IMR-90 (cell line): ENCODE measurements around the gene CXCL17. TPM values are rescaled to one million over a fixed set of nuclear protein-coding genes. Genes with fewer than 3 reads are reported as not detected.

Source experiments
- ATAC-seq: fragments of 200-7000 bp; cut with Tn5 transposase; 2 replicates; pipeline ENCODE4 v1.9.1; 2020; ENCODE audit warnings: low read depth, mild to moderate bottlenecking, moderate library complexity
- BruUV-seq: library from RNA; stranded (reverse); fragments of 400-500 nt; replicated peaks from 2 replicates; lab custom pipeline; 2021; lab: Mats Ljungman, UMichigan
- CTCF ChIA-PET: fragments of 300-600 bp; formaldehyde crosslinking; extraction: SDS; loops from one replicate; lab custom pipeline; 2021; ENCODE audit warnings: antibody characterized with exemption; lab: Yijun Ruan, JAX
- POLR2A ChIA-PET: fragments of 300-600 bp; sonication (Branson Sonifier 250); formaldehyde crosslinking; loops from one replicate; lab custom pipeline; 2022; ENCODE audit warnings: antibody characterized with exemption; ENCODE audit not compliant: unreplicated experiment; lab: Charles Lee
- DNase-seq: peaks from one replicate; pipeline ENCODE4 v3.0.0; 2013
- H2AFZ ChIP-seq: replicated peaks from 2 replicates; pipeline ENCODE3; 2013; ENCODE audit warnings: low read length, mild to moderate bottlenecking; ENCODE audit not compliant: poor library complexity
- H2AK5ac ChIP-seq: 2 replicates; pipeline ENCODE4 v1.6.1; 2013; ENCODE audit warnings: low read depth, low read length, inconsistent platforms
- H2AK9ac ChIP-seq: replicated peaks from 2 replicates; pipeline ENCODE3; 2013; ENCODE audit warnings: mild to moderate bottlenecking, low read depth, low read length, moderate library complexity; ENCODE audit not compliant: poor library complexity
- H2BK120ac ChIP-seq: 2 replicates; pipeline ENCODE4 v1.6.1; 2013; ENCODE audit warnings: low read depth, low read length, inconsistent platforms
- H2BK15ac ChIP-seq: 3 replicates; pipeline ENCODE4 v1.6.1; 2013; ENCODE audit warnings: low read depth, low read length, inconsistent platforms
- H2BK20ac ChIP-seq: 2 replicates; pipeline ENCODE4 v1.6.1; 2013; ENCODE audit warnings: low read depth, mild to moderate bottlenecking, inconsistent platforms, low read length, moderate library complexity
- H2BK5ac ChIP-seq: 2 replicates; pipeline ENCODE4 v1.6.1; 2013; ENCODE audit warnings: mild to moderate bottlenecking, low read depth, low read length, inconsistent platforms; ENCODE audit not compliant: poor library complexity, severe bottlenecking
- H3K14ac ChIP-seq: replicated peaks from 2 replicates; pipeline ENCODE4 v1.6.1; 2013; ENCODE audit warnings: low read depth, low read length, inconsistent platforms
- H3K18ac ChIP-seq: 2 replicates; pipeline ENCODE4 v1.6.1; 2013; ENCODE audit warnings: low read depth, low read length, control low read depth
- H3K23ac ChIP-seq: 2 replicates; pipeline ENCODE4 v1.6.1; 2013; ENCODE audit warnings: low read depth, low read length, inconsistent platforms
- H3K27ac ChIP-seq: 2 replicates; pipeline ENCODE4 v1.5.1; 2013; ENCODE audit warnings: mild to moderate bottlenecking, control low read depth, low read length; ENCODE audit not compliant: insufficient read depth
- H3K27me3 ChIP-seq: 2 replicates; pipeline ENCODE4 v1.6.1; 2013; ENCODE audit warnings: low read length; ENCODE audit not compliant: control insufficient read depth, insufficient read depth
- H3K36me3 ChIP-seq: 2 replicates; pipeline ENCODE4 v1.6.1; 2013; ENCODE audit warnings: low read length, mixed read lengths; ENCODE audit not compliant: control insufficient read depth, insufficient read depth
- H3K4ac ChIP-seq: 2 replicates; pipeline ENCODE4 v1.6.1; 2013; ENCODE audit warnings: low read depth, low read length, inconsistent platforms
- H3K4me1 ChIP-seq: 2 replicates; pipeline ENCODE4 v1.6.1; 2013; ENCODE audit warnings: low read length, mixed read lengths; ENCODE audit not compliant: control insufficient read depth, insufficient read depth
- H3K4me2 ChIP-seq: 2 replicates; pipeline ENCODE4 v1.6.1; 2013; ENCODE audit warnings: low read depth, mild to moderate bottlenecking, control low read depth, low read length, moderate library complexity
- H3K4me3 ChIP-seq: 2 replicates; pipeline ENCODE4 v1.5.1; 2013; ENCODE audit warnings: low read depth, mild to moderate bottlenecking, control low read depth, low read length, moderate library complexity; ENCODE audit not compliant: insufficient read depth
- H3K56ac ChIP-seq: 2 replicates; pipeline ENCODE4 v1.6.1; 2013; ENCODE audit warnings: low read length, inconsistent platforms; ENCODE audit not compliant: insufficient read depth; ENCODE audit errors: extremely low read depth
- H3K79me1 ChIP-seq, 2 experiments: 2 replicates each; pipeline ENCODE4 v1.6.1; 2013; ENCODE audit warnings: low read length in 2 of 2, inconsistent platforms in 1 of 2, low read depth in 1 of 2
- H3K9ac ChIP-seq: 2 replicates; pipeline ENCODE4 v1.6.1; 2013; ENCODE audit warnings: low read depth, low read length, control low read depth
- H3K9me1 ChIP-seq: 2 replicates; pipeline ENCODE4 v1.6.1; 2013; ENCODE audit warnings: low read length, inconsistent platforms; ENCODE audit not compliant: insufficient read depth
- H3K9me3 ChIP-seq: 2 replicates; pipeline ENCODE4 v1.6.1; 2013; ENCODE audit warnings: low read length; ENCODE audit not compliant: control insufficient read depth, insufficient read depth
- H4K20me1 ChIP-seq: 2 replicates; pipeline ENCODE4 v1.6.1; 2013; ENCODE audit warnings: low read length, inconsistent platforms; ENCODE audit not compliant: insufficient read depth
- H4K5ac ChIP-seq: 2 replicates; pipeline ENCODE4 v1.6.1; 2013; ENCODE audit warnings: mild to moderate bottlenecking, low read depth, low read length, control low read depth
- H4K8ac ChIP-seq, 2 experiments: 2 replicates each; pipeline ENCODE4 v1.6.1; 2013; ENCODE audit warnings: low read depth in 2 of 2, low read length in 2 of 2, control low read depth in 1 of 2, inconsistent platforms in 1 of 2
- H4K91ac ChIP-seq: 2 replicates; pipeline ENCODE4 v1.6.1; 2013; ENCODE audit warnings: low read depth, low read length, inconsistent platforms; ENCODE audit not compliant: insufficient read depth
- BHLHE40 ChIP-seq: fragments of 150-350 bp; IDR thresholded peaks from 2 replicates; pipeline ENCODE4 v1.6.1; 2016; ENCODE audit warnings: mild to moderate bottlenecking, low read depth, low read length
- CHD1 ChIP-seq: IDR thresholded peaks from 2 replicates; pipeline ENCODE4 v1.6.1; 2012; ENCODE audit warnings: low read depth, low read length, improper control_type of control experiment
- CTCF ChIP-seq: conservative IDR thresholded peaks from 2 replicates; pipeline ENCODE4 v1.5.1; 2012; ENCODE audit warnings: mild to moderate bottlenecking, low read depth, low read length, improper control_type of control experiment
- ELK1 ChIP-seq: fragments of 150-350 bp; IDR thresholded peaks from 2 replicates; pipeline ENCODE4 v1.6.1; 2016; ENCODE audit warnings: low read depth, mild to moderate bottlenecking, low read length, moderate library complexity, borderline replicate concordance
- FOS ChIP-seq: fragments of 150-350 bp; IDR thresholded peaks from 2 replicates; pipeline ENCODE4 v1.6.1; 2016; ENCODE audit warnings: low read depth, low read length
- MAFK ChIP-seq: IDR thresholded peaks from 2 replicates; pipeline ENCODE4 v1.6.1; 2012; ENCODE audit warnings: low read depth, low read length, improper control_type of control experiment
- NFE2L2 ChIP-seq: fragments of 150-350 bp; IDR thresholded peaks from 2 replicates; pipeline ENCODE4 v1.6.1; 2016; ENCODE audit warnings: low read depth, mild to moderate bottlenecking, low read length
- POLR2A ChIP-seq: IDR thresholded peaks from 2 replicates; pipeline ENCODE4 v1.6.1; 2012; ENCODE audit warnings: mild to moderate bottlenecking, low read depth, low read length
- RAD21 ChIP-seq: IDR thresholded peaks from 2 replicates; pipeline ENCODE4 v1.6.1; 2012; ENCODE audit warnings: low read length, improper control_type of control experiment
- RCOR1 ChIP-seq: IDR thresholded peaks from 2 replicates; pipeline ENCODE4 v1.6.1; 2012; ENCODE audit warnings: mild to moderate bottlenecking, low read length, improper control_type of control experiment; ENCODE audit not compliant: insufficient replicate concordance
- SMC3 ChIP-seq: fragments of 150-350 bp; IDR thresholded peaks from 2 replicates; pipeline ENCODE4 v1.6.1; 2016; ENCODE audit warnings: low read depth, mild to moderate bottlenecking, antibody characterized with exemption, low read length, moderate library complexity
- USF2 ChIP-seq: fragments of 150-350 bp; IDR thresholded peaks from 2 replicates; pipeline ENCODE4 v1.6.1; 2017; ENCODE audit warnings: mild to moderate bottlenecking, antibody characterized with exemption, low read length, low read depth
- WGBS, 2 experiments: methylation state at CpG; one replicate each; pipeline versions ENCODE4 v1.1.5 to v1.1.7; 2013; ENCODE audit warnings: missing lambda C conversion rate in 2 of 2; ENCODE audit not compliant: insufficient read length in 1 of 2; ENCODE audit errors: extremely low coverage in 2 of 2; 5-methylcytosine and 5-hydroxymethylcytosine counted together
- dilution Hi-C: fragments of 300-500 bp; cut with HindIII; formaldehyde crosslinking; loops from one replicate; pipeline ENCODE4 v1.14.3; 2018; ENCODE audit warnings: low sequenced_read_pairs; ENCODE audit not compliant: unreplicated experiment
- in situ Hi-C: fragments of 300-500 bp; cut with MboI; formaldehyde crosslinking; loops from 3 replicates; pipeline ENCODE4 v1.14.3; 2019; ENCODE audit warnings: low sequenced_read_pairs, inconsistent platforms, mixed read lengths
- intact Hi-C: fragments of 100-400 bp; cut with micrococcal nuclease; formaldehyde crosslinking; loops from 2 replicates; pipeline ENCODE4 v1.10.0; 2022
- polyA plus RNA-seq, 3 experiments: library from polyadenylated mRNA; depleted of rRNA; stranded (reverse); fragments of >200 nt; gene quantifications; 2 replicates each; pipeline ENCODE4 v1.2.3, GENCODE V29; 2012; ENCODE audit warnings: low replicate concordance in 1 of 3
- total RNA-seq: library from RNA; depleted of rRNA; stranded (reverse); fragments of >200 nt; gene quantifications from 2 replicates; pipeline ENCODE4 v1.2.3, GENCODE V29; 2012

The CXCL17 gene
- total and polyA plus RNA-seq, 2 of the 4 experiments (the other 2 are of a cell fraction) = not detected

GRCh38 chr19:42478765-42479311 is 36.1 kb upstream of the CXCL17 start:
- H4K91ac ChIP-seq = no peak overlapping the region
- H3K9ac ChIP-seq = no peak overlapping the region
- H2BK20ac ChIP-seq = no peak overlapping the region
- no peak overlapping the region for H3K4me3 ChIP-seq
- H3K9me1 ChIP-seq = no peaks in the 10 kb centered on the region; the same call in 1 of the 2 replicates
- H3K4ac ChIP-seq = no peak overlapping the region
- H3K4me1 ChIP-seq = no peaks in the 10 kb centered on the region
- H3K56ac ChIP-seq = no peak overlapping the region
- ATAC-seq (no peak), DNase-seq (no peak)
- no peak overlapping the region for H3K23ac ChIP-seq
- H2BK15ac ChIP-seq = no peak overlapping the region
- no peaks in the 10 kb centered on the region for H3K9me3 ChIP-seq
- no peak overlapping the region for H4K8ac ChIP-seq
- H3K27ac ChIP-seq = no peak overlapping the region
- H2AFZ ChIP-seq = no peak overlapping the region
- H2AK5ac ChIP-seq = no peak overlapping the region
- no peak overlapping the region for H3K18ac ChIP-seq
- H4K5ac ChIP-seq = no peak overlapping the region
- H2BK5ac ChIP-seq = no peak overlapping the region
- no peaks in the 10 kb centered on the region for H3K79me1 ChIP-seq
- no peak overlapping the region for H3K14ac ChIP-seq
- intact Hi-C loops = no loop called here
- no peak overlapping the region for H3K4me2 ChIP-seq
- WGBS, 2 experiments = no CpG with 5 or more reads among the region's 2 CpGs
- no peaks in the 10 kb centered on the region for H3K36me3 ChIP-seq
- dilution Hi-C loops = no loop called here
- no peaks in the 10 kb centered on the region for H4K20me1 ChIP-seq
- TF ChIP-seq CHD1 (no peak), NFE2L2 (no peak), RAD21 (no peak), POLR2A (no peak), FOS (no peak), RCOR1 (no peak), BHLHE40 (no peak), CTCF (no peak), SMC3 (no peak), ELK1 (no peak), MAFK (no peak), USF2 (no peak)
- peaks cover 8% of the 10 kb centered on the region for H3K27me3 ChIP-seq
- no peak overlapping the region for H2AK9ac ChIP-seq
- BruUV-seq = no TSS peak
- POLR2A ChIA-PET = no interaction called here
- CTCF ChIA-PET = no interaction called here
- in situ Hi-C loops = no loop called here
- H2BK120ac ChIP-seq = no peak overlapping the region
